Measurements from ENCODE around the gene HSPBP1.

DNA sequence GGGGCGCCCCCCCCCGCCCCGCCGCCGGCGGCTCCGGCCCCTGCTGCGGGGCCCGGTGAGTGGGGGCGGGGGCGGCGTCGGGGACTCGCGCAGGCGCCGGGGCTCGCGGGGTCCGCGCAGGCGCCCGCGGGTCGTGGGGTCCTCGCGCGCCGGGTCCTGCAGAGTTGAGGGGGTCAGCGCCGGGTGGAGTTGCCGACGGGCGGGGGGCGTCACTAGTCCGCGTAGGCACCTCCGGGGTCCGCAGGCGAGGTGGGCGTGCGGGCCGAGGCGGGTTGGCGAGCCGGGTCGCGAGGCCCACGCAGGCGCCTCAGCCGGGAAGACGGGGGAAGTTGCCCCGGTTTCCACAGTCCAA lies 21.5 kb downstream of the HSPBP1 start:
- TF ChIP-seq, protein P1, sequence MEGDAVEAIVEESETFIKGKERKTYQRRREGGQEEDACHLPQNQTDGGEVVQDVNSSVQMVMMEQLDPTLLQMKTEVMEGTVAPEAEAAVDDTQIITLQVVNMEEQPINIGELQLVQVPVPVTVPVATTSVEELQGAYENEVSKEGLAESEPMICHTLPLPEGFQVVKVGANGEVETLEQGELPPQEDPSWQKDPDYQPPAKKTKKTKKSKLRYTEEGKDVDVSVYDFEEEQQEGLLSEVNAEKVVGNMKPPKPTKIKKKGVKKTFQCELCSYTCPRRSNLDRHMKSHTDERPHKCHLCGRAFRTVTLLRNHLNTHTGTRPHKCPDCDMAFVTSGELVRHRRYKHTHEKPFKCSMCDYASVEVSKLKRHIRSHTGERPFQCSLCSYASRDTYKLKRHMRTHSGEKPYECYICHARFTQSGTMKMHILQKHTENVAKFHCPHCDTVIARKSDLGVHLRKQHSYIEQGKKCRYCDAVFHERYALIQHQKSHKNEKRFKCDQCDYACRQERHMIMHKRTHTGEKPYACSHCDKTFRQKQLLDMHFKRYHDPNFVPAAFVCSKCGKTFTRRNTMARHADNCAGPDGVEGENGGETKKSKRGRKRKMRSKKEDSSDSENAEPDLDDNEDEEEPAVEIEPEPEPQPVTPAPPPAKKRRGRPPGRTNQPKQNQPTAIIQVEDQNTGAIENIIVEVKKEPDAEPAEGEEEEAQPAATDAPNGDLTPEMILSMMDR (CRISPR knock-in tag; IDR thresholded peaks at IDR 0.05): no peak
- TF ChIP-seq, protein P2, sequence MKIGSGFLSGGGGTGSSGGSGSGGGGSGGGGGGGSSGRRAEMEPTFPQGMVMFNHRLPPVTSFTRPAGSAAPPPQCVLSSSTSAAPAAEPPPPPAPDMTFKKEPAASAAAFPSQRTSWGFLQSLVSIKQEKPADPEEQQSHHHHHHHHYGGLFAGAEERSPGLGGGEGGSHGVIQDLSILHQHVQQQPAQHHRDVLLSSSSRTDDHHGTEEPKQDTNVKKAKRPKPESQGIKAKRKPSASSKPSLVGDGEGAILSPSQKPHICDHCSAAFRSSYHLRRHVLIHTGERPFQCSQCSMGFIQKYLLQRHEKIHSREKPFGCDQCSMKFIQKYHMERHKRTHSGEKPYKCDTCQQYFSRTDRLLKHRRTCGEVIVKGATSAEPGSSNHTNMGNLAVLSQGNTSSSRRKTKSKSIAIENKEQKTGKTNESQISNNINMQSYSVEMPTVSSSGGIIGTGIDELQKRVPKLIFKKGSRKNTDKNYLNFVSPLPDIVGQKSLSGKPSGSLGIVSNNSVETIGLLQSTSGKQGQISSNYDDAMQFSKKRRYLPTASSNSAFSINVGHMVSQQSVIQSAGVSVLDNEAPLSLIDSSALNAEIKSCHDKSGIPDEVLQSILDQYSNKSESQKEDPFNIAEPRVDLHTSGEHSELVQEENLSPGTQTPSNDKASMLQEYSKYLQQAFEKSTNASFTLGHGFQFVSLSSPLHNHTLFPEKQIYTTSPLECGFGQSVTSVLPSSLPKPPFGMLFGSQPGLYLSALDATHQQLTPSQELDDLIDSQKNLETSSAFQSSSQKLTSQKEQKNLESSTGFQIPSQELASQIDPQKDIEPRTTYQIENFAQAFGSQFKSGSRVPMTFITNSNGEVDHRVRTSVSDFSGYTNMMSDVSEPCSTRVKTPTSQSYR (CRISPR knock-in tag; IDR thresholded peaks at IDR 0.05; ENCODE audit: borderline replicate concordance): no peak
- TF ChIP-seq KAT7 (CRISPR knock-in tag; IDR thresholded peaks at IDR 0.05; ENCODE audit: borderline replicate concordance) (no peak), ZNF792 (CRISPR knock-in tag; IDR thresholded peaks at IDR 0.05) (no peak), HES4 (CRISPR knock-in tag; IDR thresholded peaks at IDR 0.05; ENCODE audit: borderline replicate concordance) (no peak), EP300 (IDR thresholded peaks at IDR 0.05; ENCODE audit: low read depth in 2 of 2, low read length in 2 of 2) (no peak), EP300 (CRISPR knock-in tag; IDR thresholded peaks at IDR 0.05; ENCODE audit: borderline replicate concordance) (no peak), GABPA (IDR thresholded peaks at IDR 0.05; ENCODE audit: low read depth, low read length) (no peak), GABPA (CRISPR knock-in tag; IDR thresholded peaks at IDR 0.05; ENCODE audit: low read depth) (no peak), SALL2 (CRISPR knock-in tag; IDR thresholded peaks at IDR 0.05) (no peak), PRPF4 (IDR thresholded peaks at IDR 0.05; ENCODE audit: low read depth, low read length, poor library complexity, severe bottlenecking) (no peak)
- TF ChIP-seq, protein P3, sequence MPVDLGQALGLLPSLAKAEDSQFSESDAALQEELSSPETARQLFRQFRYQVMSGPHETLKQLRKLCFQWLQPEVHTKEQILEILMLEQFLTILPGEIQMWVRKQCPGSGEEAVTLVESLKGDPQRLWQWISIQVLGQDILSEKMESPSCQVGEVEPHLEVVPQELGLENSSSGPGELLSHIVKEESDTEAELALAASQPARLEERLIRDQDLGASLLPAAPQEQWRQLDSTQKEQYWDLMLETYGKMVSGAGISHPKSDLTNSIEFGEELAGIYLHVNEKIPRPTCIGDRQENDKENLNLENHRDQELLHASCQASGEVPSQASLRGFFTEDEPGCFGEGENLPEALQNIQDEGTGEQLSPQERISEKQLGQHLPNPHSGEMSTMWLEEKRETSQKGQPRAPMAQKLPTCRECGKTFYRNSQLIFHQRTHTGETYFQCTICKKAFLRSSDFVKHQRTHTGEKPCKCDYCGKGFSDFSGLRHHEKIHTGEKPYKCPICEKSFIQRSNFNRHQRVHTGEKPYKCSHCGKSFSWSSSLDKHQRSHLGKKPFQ (CRISPR knock-in tag; IDR thresholded peaks at IDR 0.05; ENCODE audit: insufficient replicate concordance): no peak
- TF ChIP-seq, protein P4, sequence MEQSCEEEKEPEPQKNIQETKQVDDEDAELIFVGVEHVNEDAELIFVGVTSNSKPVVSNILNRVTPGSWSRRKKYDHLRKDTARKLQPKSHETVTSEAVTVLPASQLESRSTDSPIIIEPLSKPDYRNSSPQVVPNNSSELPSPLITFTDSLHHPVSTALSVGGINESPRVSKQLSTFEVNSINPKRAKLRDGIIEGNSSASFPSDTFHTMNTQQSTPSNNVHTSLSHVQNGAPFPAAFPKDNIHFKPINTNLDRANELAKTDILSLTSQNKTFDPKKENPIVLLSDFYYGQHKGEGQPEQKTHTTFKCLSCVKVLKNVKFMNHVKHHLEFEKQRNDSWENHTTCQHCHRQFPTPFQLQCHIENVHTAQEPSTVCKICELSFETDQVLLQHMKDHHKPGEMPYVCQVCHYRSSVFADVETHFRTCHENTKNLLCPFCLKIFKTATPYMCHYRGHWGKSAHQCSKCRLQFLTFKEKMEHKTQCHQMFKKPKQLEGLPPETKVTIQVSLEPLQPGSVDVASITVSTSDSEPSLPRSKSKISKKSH (CRISPR knock-in tag; IDR thresholded peaks at IDR 0.05; ENCODE audit: borderline replicate concordance): no peak
- TF ChIP-seq, protein P5, sequence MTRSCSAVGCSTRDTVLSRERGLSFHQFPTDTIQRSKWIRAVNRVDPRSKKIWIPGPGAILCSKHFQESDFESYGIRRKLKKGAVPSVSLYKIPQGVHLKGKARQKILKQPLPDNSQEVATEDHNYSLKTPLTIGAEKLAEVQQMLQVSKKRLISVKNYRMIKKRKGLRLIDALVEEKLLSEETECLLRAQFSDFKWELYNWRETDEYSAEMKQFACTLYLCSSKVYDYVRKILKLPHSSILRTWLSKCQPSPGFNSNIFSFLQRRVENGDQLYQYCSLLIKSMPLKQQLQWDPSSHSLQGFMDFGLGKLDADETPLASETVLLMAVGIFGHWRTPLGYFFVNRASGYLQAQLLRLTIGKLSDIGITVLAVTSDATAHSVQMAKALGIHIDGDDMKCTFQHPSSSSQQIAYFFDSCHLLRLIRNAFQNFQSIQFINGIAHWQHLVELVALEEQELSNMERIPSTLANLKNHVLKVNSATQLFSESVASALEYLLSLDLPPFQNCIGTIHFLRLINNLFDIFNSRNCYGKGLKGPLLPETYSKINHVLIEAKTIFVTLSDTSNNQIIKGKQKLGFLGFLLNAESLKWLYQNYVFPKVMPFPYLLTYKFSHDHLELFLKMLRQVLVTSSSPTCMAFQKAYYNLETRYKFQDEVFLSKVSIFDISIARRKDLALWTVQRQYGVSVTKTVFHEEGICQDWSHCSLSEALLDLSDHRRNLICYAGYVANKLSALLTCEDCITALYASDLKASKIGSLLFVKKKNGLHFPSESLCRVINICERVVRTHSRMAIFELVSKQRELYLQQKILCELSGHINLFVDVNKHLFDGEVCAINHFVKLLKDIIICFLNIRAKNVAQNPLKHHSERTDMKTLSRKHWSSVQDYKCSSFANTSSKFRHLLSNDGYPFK (CRISPR knock-in tag; IDR thresholded peaks at IDR 0.05; ENCODE audit: borderline replicate concordance): no peak
- TF ChIP-seq, protein P6, sequence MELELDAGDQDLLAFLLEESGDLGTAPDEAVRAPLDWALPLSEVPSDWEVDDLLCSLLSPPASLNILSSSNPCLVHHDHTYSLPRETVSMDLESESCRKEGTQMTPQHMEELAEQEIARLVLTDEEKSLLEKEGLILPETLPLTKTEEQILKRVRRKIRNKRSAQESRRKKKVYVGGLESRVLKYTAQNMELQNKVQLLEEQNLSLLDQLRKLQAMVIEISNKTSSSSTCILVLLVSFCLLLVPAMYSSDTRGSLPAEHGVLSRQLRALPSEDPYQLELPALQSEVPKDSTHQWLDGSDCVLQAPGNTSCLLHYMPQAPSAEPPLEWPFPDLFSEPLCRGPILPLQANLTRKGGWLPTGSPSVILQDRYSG (CRISPR knock-in tag; IDR thresholded peaks at IDR 0.05): no peak

Data from HepG2 (cell line).